Effector memory CD8-positive, alpha-beta T cell (primary cell): ENCODE data around the gene KCNMB3.
A peak's percentile ranks its signal among the peaks of the same experiment; 100 is the strongest.
"Not testable (repeated sequence)": the region's sequence is repeated elsewhere in the genome, so short reads cannot be mapped to it uniquely, and the experiment has no call there.

Experiments
- ATAC-seq: fragments of 150-1000 bp; cut with Tn5 transposase; replicated peaks from 2 replicates; pipeline ENCODE4 v1.10.0; 2021; ENCODE audit warnings: mild to moderate bottlenecking, moderate library complexity
- DNase-seq, 3 experiments: peaks; one replicate each; pipeline ENCODE4 v3.0.0; 2021
- H3K27ac Mint-ChIP-seq, 2 donors: one replicate each; pipeline ENCODE4 v1.8.0; 2022; ENCODE audit warnings: mild to moderate bottlenecking in 2 of 2, mixed read lengths in 2 of 2, moderate library complexity in 2 of 2
- H3K27me3 Mint-ChIP-seq, 2 donors: one replicate each; pipeline ENCODE4 v1.8.0; 2022; ENCODE audit warnings: mixed read lengths in 2 of 2
- H3K36me3 Mint-ChIP-seq: one replicate; pipeline ENCODE4 v1.8.0; 2022; ENCODE audit warnings: mild to moderate bottlenecking, moderate library complexity, mixed read lengths; ENCODE audit not compliant: insufficient read depth
- H3K4me1 Mint-ChIP-seq, 2 donors: one replicate each; pipeline ENCODE4 v1.8.0; 2022; ENCODE audit warnings: low read depth in 2 of 2, mixed read lengths in 2 of 2
- H3K4me3 Mint-ChIP-seq, 2 donors: one replicate each; pipeline ENCODE4 v1.8.0; 2022; ENCODE audit warnings: mild to moderate bottlenecking in 2 of 2, mixed read lengths in 2 of 2, moderate library complexity in 2 of 2
- H3K9me3 Mint-ChIP-seq, 2 donors: one replicate each; pipeline ENCODE4 v1.8.0; 2022; ENCODE audit warnings: mixed read lengths in 2 of 2

Gene KCNMB3

GRCh38 chr3:179215550-179215949 lies 35.4 kb downstream of the KCNMB3 start:
- not testable (repeated sequence) for H3K4me3 Mint-ChIP-seq, DNase-seq, H3K4me1 Mint-ChIP-seq, H3K27ac Mint-ChIP-seq, H3K9me3 Mint-ChIP-seq, ATAC-seq, H3K27me3 Mint-ChIP-seq
- peaks cover 26% of the 10 kb centered on the region for H3K36me3 Mint-ChIP-seq

GRCh38 chr3:179200790-179201189 lies 50.1 kb downstream of the KCNMB3 start:
- no peaks in the 10 kb centered on the region for H3K27me3 Mint-ChIP-seq
- no peak overlapping the region for H3K4me3 Mint-ChIP-seq
- ATAC-seq (no peak), DNase-seq (no peak)
- H3K36me3 Mint-ChIP-seq = peaks cover 54% of the 10 kb centered on the region
- H3K9me3 Mint-ChIP-seq = no peaks in the 10 kb centered on the region
- H3K4me1 Mint-ChIP-seq = peaks cover 7 to 20% of the 10 kb centered on the region in 2 donors
- H3K27ac Mint-ChIP-seq = no peak overlapping the region

GRCh38 chr3:179196700-179197099 lies 54.2 kb downstream of the KCNMB3 start:
- ATAC-seq = no peak
- peaks cover 20% of the 10 kb centered on the region for H3K36me3 Mint-ChIP-seq
- peak overlapping the region in 1 of 2 donors; percentile 58 for H3K4me3 Mint-ChIP-seq
- DNase-seq = no peak
- H3K27me3 Mint-ChIP-seq = no peaks in the 10 kb centered on the region
- H3K4me1 Mint-ChIP-seq = peaks cover 26 to 47% of the 10 kb centered on the region in 2 donors
- peak overlapping the region in 1 of 2 donors; percentile 48 for H3K27ac Mint-ChIP-seq
- no peaks in the 10 kb centered on the region for H3K9me3 Mint-ChIP-seq

GRCh38 chr3:179196098-179196497 lies 54.8 kb downstream of the KCNMB3 start:
- no peaks in the 10 kb centered on the region for H3K27me3 Mint-ChIP-seq
- no peaks in the 10 kb centered on the region for H3K9me3 Mint-ChIP-seq
- H3K36me3 Mint-ChIP-seq = peaks cover 14% of the 10 kb centered on the region
- peak; percentile 88 for ATAC-seq
- peak overlapping the region in 1 of 2 donors; percentile 58 for H3K4me3 Mint-ChIP-seq
- H3K4me1 Mint-ChIP-seq = peaks cover 26 to 48% of the 10 kb centered on the region in 2 donors
- H3K27ac Mint-ChIP-seq = peak overlapping the region; percentile 48 to 63
- peak in 2 of 3 experiments; percentile 2 to 9 for DNase-seq

- Mint-ChIP-seq H3K27ac (peak overlapping the region; percentile 48 to 63), H3K27me3 (no peaks in the 10 kb centered on the region), H3K4me3 (no peak overlapping the region), H3K9me3 (no peaks in the 10 kb centered on the region), H3K36me3 (peaks cover 8% of the 10 kb centered on the region), H3K4me1 (peaks cover 32 to 57% of the 10 kb centered on the region in 2 donors)
- ATAC-seq = no peak
- no peak for DNase-seq
These were observed 56.0 kb downstream of the KCNMB3 start for GRCh38 chr3:179194931-179195330.
